HG02610 (cell line): Measurements from ENCODE around the gene NDN.
"Not testable (repeated sequence)": the region's sequence is repeated elsewhere in the genome, so short reads cannot be mapped to it uniquely, and the experiment has no call there.

Source experiments
- ATAC-seq: cut with Tn5 transposase; IDR thresholded peaks from one replicate; pipeline ENCODE4 v1.9.1; 2021; ENCODE audit warnings: mild to moderate bottlenecking, moderate library complexity; ENCODE audit not compliant: unreplicated experiment

Gene NDN, protein sequence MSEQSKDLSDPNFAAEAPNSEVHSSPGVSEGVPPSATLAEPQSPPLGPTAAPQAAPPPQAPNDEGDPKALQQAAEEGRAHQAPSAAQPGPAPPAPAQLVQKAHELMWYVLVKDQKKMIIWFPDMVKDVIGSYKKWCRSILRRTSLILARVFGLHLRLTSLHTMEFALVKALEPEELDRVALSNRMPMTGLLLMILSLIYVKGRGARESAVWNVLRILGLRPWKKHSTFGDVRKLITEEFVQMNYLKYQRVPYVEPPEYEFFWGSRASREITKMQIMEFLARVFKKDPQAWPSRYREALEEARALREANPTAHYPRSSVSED

GRCh38 chr15:23687143-23687470 is at the start of gene NDN:
TSS of gene NDN (minus strand) at chr15:23687305. CDS start at chr15:23687217, 88 bp downstream.
- no peak for ATAC-seq

- no peak for ATAC-seq
Observed at GRCh38 chr15:23736033-23736673, 49.0 kb upstream of the NDN start.

DNA sequence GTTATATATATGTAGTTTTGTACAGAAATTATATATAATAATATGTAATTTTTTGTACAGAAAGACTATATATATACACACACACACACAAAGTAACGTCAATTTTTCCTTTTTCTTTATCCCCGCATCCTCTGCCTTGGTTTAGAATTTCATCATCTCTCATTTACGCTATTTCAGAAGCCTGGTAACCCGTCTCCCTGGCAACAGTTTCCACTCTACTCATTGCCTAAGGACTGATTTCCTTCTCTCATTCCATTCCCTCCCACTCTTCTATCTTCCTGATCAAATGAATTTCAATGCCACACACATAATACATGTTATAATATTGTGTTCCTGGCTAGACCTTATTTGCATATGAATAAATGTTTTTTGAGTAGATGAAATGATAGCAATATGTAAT is 47.8 kb upstream of the NDN start:
- ATAC-seq, result no peak

DNA sequence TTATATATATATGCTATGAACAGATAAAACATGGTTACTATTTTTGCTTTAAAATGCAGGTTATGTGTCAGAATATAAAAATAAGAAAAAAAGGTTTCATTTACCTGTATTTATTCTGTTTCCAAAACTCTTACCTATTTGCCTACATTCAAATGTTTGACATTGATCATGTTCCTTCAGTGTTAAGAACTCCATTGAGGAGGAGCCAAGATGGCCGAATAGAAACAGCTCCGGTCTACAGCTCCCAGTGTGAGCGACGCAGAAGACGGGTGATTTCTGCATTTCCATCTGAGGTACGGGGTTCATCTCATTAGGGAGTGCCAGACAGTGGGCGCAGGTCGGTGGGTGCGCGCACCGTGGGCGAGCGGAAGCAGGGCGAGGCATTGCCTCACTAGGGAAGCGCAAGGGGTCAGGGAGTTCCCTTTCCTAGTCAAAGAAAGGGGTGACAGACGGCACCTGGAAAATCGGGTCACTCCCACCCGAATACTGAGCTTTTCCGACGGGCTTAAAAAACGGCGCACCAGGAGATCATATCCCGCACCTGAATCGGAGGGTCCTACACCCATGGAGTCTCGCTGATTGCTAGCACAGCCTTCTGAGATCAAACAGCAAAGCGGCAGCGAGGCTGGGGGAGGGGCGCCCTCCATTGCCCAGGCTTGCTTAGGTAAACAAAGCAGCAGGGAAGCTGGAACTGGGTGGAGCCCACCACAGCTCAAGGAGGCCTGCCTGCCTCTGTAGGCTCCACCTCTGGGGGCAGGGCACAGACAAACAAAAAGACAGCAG is 27.0 kb upstream of the NDN start:
- ATAC-seq, result not testable (repeated sequence)

DNA sequence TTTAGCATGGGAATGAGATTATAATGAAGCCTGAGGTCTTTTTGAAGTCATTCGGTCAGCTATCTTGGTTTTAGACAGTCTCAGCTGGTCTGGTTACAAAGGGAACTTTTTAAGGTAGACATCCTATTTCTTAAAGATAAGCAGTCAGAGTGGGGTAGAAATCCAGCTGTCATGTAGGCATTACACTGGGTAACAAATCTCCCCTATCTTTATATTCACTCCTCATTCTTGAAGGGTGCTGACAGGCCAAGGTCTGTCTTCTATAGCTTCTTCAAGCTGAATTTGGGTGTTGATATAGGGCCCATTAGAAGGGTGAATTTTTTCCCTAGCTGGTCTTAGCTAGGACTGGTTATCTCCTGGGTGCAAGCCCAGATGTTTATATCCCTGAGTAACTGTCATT is 21.2 kb upstream of the NDN start:
- no peak for ATAC-seq

DNA sequence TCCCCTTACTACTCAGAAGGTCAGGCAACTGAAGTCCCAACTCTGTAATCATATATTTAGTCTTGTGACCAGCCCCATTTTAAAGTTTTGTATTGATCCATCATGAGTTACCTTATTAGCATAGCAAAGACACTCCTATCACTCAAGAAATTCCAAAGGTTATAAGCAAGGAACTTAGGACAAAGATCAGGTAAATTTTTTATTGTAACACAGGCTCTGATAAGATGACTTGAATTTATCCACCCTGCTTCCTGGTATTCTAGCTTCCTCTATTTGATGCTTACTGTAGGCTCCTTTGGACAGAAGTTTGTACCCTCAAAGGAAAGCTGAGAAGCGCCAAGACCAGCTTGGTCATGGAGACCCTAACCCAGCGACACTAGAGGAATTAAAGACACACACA is 8.2 kb upstream of the NDN start:
- ATAC-seq, result no peak

DNA sequence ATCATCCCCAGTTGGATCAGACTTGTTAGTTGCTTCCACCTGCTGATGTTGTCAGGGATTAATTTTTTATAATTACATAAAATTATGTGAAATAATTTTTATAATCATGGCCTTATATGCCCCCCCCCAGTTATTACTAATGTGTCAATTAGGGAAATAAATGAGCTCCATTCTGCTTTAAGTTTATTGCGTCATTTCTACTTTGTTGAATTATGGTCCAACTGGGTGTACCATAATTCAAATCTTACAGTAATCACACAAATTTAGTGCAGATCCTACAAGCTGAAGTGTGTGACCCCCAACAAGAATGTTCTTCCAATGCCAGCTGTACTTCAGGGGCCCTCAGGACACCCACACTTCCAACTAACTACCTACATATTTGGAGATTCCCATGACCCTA is 7.5 kb upstream of the NDN start:
- no peak for ATAC-seq

DNA sequence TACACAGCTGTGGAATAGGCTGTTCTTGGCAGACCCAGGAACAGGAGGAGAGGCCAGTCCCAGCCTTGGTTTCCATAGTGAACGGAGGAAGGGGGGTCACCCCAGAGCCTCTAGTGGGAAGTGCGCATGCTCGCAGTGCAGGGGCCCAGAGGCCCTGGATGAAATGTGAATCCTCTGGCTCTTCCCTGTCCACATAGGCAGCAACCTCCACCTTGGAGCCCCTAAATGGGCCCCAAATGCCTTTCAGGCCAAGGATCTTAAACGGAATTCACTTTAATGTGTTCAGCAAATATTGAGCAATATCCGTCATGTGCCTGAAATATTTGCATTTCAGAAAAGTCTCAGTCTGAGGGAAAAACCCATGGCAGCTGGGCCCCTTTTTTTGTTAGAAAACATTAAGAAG is 3.3 kb upstream of the NDN start:
- no peak for ATAC-seq

- no peak for ATAC-seq
Observed at GRCh38 chr15:23690015-23690414, 2.9 kb upstream of the NDN start.

DNA sequence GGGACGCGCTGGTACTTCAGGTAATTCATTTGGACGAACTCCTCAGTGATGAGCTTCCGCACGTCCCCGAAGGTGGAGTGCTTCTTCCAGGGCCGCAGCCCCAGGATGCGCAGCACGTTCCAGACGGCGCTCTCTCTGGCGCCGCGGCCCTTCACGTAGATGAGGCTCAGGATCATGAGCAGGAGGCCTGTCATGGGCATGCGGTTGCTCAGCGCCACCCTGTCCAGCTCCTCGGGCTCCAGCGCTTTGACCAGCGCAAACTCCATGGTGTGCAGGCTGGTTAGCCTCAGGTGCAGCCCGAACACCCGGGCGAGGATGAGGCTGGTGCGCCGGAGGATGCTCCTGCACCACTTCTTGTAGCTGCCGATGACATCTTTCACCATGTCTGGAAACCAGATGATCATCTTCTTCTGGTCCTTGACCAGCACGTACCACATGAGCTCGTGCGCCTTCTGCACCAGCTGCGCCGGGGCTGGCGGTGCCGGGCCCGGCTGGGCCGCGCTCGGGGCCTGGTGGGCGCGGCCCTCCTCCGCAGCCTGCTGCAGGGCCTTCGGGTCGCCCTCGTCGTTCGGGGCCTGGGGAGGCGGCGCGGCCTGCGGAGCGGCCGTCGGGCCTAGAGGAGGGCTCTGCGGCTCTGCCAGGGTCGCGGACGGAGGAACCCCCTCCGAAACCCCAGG is 501 bp downstream of the NDN start:
- ATAC-seq, result no peak

GRCh38 chr15:23671481-23671880 is 15.6 kb downstream of the NDN start:
- ATAC-seq, result no peak

DNA sequence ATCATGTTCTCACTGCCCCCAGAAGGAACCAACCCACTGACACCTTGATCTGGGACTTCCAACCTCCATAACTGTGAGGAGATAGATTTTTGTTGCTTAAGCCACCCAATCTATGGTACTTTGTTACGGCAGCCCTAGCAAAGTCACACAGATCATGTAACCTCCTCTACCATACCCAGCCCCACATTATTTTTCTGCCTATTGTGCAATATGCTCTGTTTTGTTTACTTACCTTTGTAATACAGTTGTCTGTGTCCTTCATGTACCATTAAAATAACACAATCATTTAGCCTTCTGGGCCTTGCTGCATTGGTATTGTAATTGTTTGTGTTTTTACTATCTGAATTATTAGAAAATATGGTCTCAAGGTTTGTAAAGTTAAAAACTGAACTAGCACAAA is 16.1 kb downstream of the NDN start:
- no peak for ATAC-seq

GRCh38 chr15:23663232-23663631 is 23.9 kb downstream of the NDN start:
- no peak for ATAC-seq

- no peak for ATAC-seq
Observed at GRCh38 chr15:23648920-23649515, 38.1 kb downstream of the NDN start.

DNA sequence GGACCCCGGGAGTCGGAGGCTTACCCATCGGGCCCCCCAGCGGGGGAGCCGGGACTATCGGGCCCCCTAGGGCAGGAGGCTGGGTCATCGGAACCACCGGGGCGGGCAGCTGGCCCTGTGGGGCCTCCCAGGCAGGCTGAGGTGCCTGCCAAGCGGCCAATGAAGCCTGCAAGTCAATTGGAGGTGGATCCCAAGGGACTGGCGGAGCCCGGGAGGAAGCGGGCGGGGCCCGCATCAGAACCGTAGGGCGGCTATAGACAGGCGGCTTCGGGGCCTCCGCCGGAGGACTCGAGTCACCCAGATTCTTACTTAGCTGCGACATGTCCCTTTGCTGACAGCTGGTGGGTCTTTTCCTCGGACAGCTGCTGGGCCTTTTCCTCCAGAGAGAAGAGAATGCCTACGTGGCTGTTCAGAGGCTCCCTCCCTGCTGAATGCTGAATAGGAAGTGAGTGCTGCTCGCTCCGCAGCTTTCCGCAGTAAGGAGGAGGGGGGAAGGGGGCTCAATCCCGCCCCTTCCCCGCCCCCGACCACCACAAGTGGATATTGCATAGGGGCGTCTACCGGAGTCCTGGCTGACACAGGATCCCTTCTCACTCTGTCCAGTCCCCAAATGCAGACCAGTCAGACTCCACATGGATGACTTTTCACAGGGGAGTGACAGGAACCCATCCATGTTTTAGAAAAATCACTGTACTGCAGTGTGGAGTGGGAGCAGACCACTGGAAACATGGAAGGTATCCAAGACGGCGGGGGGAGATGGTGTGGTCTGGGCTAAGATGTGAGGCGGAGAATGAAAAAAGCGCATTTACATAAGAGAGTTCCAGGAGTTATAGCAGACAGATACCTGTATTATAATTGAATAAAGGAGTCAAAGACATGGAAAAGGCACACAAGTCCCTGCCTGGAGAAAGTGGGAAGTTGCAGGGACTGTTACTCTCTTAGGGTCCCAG is 39.4 kb downstream of the NDN start, which contains the start of gene MAGEL2:
Gene MAGEL2 (minus strand): TSS at position 447 of the 950 bp plus-strand sequence. CDS start 125 bp downstream, at position 322.
- ATAC-seq, result no peak

DNA sequence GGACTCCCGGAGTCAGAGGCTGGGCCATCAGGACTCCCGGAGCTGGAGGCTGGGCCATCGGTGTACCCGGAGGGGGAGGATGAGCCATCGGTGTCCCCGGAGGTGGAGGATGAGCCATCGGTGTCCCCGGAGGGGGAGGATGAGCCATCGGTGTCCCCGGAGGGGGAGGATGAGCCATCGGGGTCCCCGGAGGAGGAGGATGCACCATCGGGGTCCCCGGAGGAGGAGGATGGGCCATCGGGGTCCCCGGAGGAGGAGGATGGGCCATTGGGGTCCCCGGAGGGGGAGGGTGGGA is 40.2 kb downstream of the NDN start:
- ATAC-seq, result no peak

DNA sequence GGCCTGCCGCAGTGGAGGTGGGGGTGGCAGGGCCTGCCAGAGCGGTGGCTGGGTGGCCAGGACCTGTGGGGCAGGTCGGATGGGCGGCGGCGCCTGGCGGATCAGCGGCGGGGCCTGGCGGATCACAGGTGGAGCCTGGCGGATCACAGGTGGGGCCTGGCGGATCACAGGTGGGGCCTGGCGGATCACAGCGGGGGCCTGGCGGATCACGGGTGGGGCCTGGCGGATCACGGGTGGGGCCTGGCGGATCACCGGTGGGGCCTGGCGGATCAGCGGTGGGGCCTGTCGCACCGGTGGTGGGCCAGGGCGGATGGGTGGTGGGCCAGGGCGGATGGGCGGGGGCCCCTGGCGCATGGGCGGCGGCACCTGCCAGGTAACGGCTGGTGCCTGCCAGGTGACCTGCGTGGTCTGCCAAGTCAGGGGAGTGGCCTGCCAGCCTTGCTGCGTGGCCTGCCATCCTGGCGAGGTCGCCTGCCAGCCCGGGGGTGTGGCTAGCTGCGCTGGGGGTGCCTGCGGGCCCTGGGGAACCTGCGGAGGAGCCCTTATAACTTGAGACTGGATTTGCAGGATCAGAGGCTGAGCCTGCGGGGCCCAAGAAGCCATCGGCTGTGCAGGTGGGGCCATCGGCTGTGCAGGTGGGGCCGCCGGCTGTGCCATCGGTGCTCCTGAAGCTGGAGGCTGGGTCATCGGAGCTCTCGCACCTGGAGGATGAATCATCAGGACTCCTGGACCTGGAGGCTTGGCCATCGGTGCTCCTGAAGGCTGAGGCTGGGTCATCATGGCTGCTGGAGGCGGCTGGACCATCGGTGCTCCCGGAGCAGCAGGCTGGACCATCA is 40.7 kb downstream of the NDN start:
- ATAC-seq, result no peak

- ATAC-seq, result no peak
Observed at GRCh38 chr15:23645371-23646164, 41.5 kb downstream of the NDN start.
